SK-N-SH (cell line): ENCODE results near the gene ISL1. TPM values are rescaled to one million over a fixed set of nuclear protein-coding genes. Genes with fewer than 3 reads are reported as not detected.

ENCODE experiments used
- CTCF ChIA-PET: fragments of 300-600, 350-600 bp; formaldehyde crosslinking; extraction: SDS; loops from one replicate; lab custom pipeline; 2021; lab: Yijun Ruan, JAX
- POLR2A ChIA-PET: fragments of 350-600 bp; sonication (Branson Sonifier 250); formaldehyde crosslinking; extraction: SDS; loops from one replicate; lab custom pipeline; 2020; ENCODE audit warnings: antibody characterized with exemption, inconsistent platforms; lab: Yijun Ruan, JAX
- DNase-seq: peaks from one replicate; pipeline ENCODE4 v3.0.0; 2012
- H2AFZ ChIP-seq: fragments of 200-600 bp; sonication (generic); 2 replicates; pipeline ENCODE4 v1.8.1; 2016; ENCODE audit warnings: antibody characterized with exemption, mild to moderate bottlenecking, low read depth
- H3F3A ChIP-seq: fragments of 200-600 bp; sonication (generic); replicated peaks from 2 replicates; pipeline ENCODE3; 2016; ENCODE audit warnings: antibody characterized with exemption, mild to moderate bottlenecking; ENCODE audit not compliant: insufficient read depth
- H3K27ac ChIP-seq, 2 experiments: fragments of 200-500 bp in 1 of 2; fragments of 200-600 bp in 1 of 2; sonication (Bioruptor generic) in 1 of 2; sonication (generic), shearing (Covaris generic) in 1 of 2; 2 replicates each; pipeline versions ENCODE4 v1.5.1 to v1.6.1; 2014 to 2016; ENCODE audit warnings: low read depth in 2 of 2, inconsistent platforms in 1 of 2, low read length in 1 of 2, mild to moderate bottlenecking in 1 of 2, mixed read lengths in 1 of 2
- H3K27me3 ChIP-seq: fragments of 200-600 bp; sonication (generic), shearing (Covaris generic); 2 replicates; pipeline ENCODE4 v1.6.1; 2016; ENCODE audit warnings: mixed run types; ENCODE audit not compliant: insufficient read depth
- H3K36me3 ChIP-seq, 2 experiments: fragments of 200-500 bp in 1 of 2; fragments of 200-600 bp in 1 of 2; sonication (Bioruptor generic) in 1 of 2; sonication (generic) in 1 of 2; replicated peaks in 1 of 2; 2 replicates each; pipeline versions ENCODE3 to v1.5.1; 2014 to 2016; ENCODE audit warnings: low read length in 1 of 2, mild to moderate bottlenecking in 1 of 2; ENCODE audit not compliant: insufficient read depth in 2 of 2, control insufficient read depth in 1 of 2
- H3K4me1 ChIP-seq, 2 experiments: fragments of 200-500 bp in 1 of 2; fragments of 200-600 bp in 1 of 2; sonication (Bioruptor generic) in 1 of 2; sonication (generic), shearing (Covaris generic) in 1 of 2; 2 replicates each; pipeline versions ENCODE4 v1.5.1 to v1.6.1; 2014 to 2016; ENCODE audit warnings: low read depth in 1 of 2, low read length in 1 of 2, mixed run types in 1 of 2; ENCODE audit not compliant: insufficient read depth in 2 of 2, control insufficient read depth in 1 of 2
- H3K4me2 ChIP-seq: fragments of 200-600 bp; sonication (generic), shearing (Covaris generic); 2 replicates; pipeline ENCODE4 v1.6.1; 2017; ENCODE audit warnings: mixed run types
- H3K4me3 ChIP-seq, 2 experiments: fragments of 200-500 bp in 1 of 2; fragments of 200-600 bp in 1 of 2; sonication (Bioruptor generic) in 1 of 2; sonication (generic), shearing (Covaris generic) in 1 of 2; 2 replicates each; pipeline versions ENCODE4 v1.5.1 to v1.8.1; 2014 to 2016; ENCODE audit warnings: low read depth in 2 of 2, inconsistent platforms in 1 of 2, low read length in 1 of 2, mild to moderate bottlenecking in 1 of 2, mixed read lengths in 1 of 2, moderate library complexity in 1 of 2
- H3K79me2 ChIP-seq: fragments of 200-600 bp; sonication (generic); 2 replicates; pipeline ENCODE4 v1.8.1; 2017; ENCODE audit warnings: mild to moderate bottlenecking; ENCODE audit not compliant: insufficient read depth
- H3K9ac ChIP-seq: fragments of 200-600 bp; sonication (generic); 2 replicates; pipeline ENCODE4 v1.6.1; 2017; ENCODE audit warnings: mixed run types
- H3K9me2 ChIP-seq: fragments of 200-600 bp; sonication (generic); 2 replicates; pipeline ENCODE4 v1.6.1; 2017; ENCODE audit warnings: mixed run types
- H3K9me3 ChIP-seq: fragments of 200-600 bp; sonication (generic); 2 replicates; pipeline ENCODE4 v1.6.1; 2017; ENCODE audit warnings: mixed run types, mild to moderate bottlenecking, moderate library complexity
- H4K20me1 ChIP-seq: fragments of 200-600 bp; sonication (generic); 2 replicates; pipeline ENCODE4 v1.6.1; 2017; ENCODE audit warnings: mild to moderate bottlenecking, mixed run types; ENCODE audit not compliant: insufficient read depth
- CHD2 ChIP-seq: fragments of 150-350 bp; IDR thresholded peaks from 2 replicates; pipeline ENCODE4 v1.6.1; 2018; ENCODE audit warnings: low read length; ENCODE audit not compliant: partially characterized antibody
- ELF1 ChIP-seq: IDR thresholded peaks from 2 replicates; pipeline ENCODE4 v1.4.0; 2012
- EP300 ChIP-seq, 2 experiments: IDR thresholded peaks; 2 replicates each; pipeline versions ENCODE4 v1.4.0 to v1.6.1; 2012; ENCODE audit warnings: borderline replicate concordance in 1 of 2, low read depth in 1 of 2, low read length in 1 of 2
- EZH2phosphoT487 ChIP-seq: fragments of 200-600 bp; sonication (generic); IDR thresholded peaks from 2 replicates; pipeline ENCODE4 v1.6.1; 2017; ENCODE audit warnings: low read depth, mixed run types, mild to moderate bottlenecking, antibody characterized with exemption, moderate library complexity, borderline replicate concordance
- FOSL2 ChIP-seq: IDR thresholded peaks from 2 replicates; pipeline ENCODE4 v1.4.0; 2012; ENCODE audit warnings: low read depth, mild to moderate bottlenecking, moderate library complexity, borderline replicate concordance
- FOXJ3 ChIP-seq: sonication (generic); formaldehyde crosslinking; IDR thresholded peaks from 2 replicates; pipeline ENCODE4 v1.5.1; 2020; ENCODE audit warnings: mild to moderate bottlenecking, missing genetic modification reagents
- GATA2 ChIP-seq: sonication (generic); formaldehyde crosslinking; IDR thresholded peaks from 2 replicates; pipeline ENCODE4 v1.5.0; 2020; ENCODE audit warnings: mild to moderate bottlenecking, missing genetic modification reagents
- MXI1 ChIP-seq: IDR thresholded peaks from 2 replicates; pipeline ENCODE4 v1.6.1; 2012; ENCODE audit warnings: mild to moderate bottlenecking, low read depth, low read length, improper control_type of control experiment
- NRF1 ChIP-seq: IDR thresholded peaks from 2 replicates; pipeline ENCODE4 v1.6.1; 2012; ENCODE audit warnings: low read depth, mild to moderate bottlenecking, low read length
- RAD21 ChIP-seq: IDR thresholded peaks from 2 replicates; pipeline ENCODE4 v1.6.1; 2012; ENCODE audit warnings: mild to moderate bottlenecking, low read length
- RCOR1 ChIP-seq: fragments of 150-350 bp; IDR thresholded peaks from 2 replicates; pipeline ENCODE4 v1.6.1; 2017; ENCODE audit warnings: antibody characterized with exemption, low read length
- RFX5 ChIP-seq: IDR thresholded peaks from 2 replicates; pipeline ENCODE4 v1.6.1; 2012; ENCODE audit warnings: mild to moderate bottlenecking, improper control_type of control experiment, low read length
- SMC3 ChIP-seq: IDR thresholded peaks from 2 replicates; pipeline ENCODE4 v1.6.1; 2012; ENCODE audit warnings: low read depth, low read length, improper control_type of control experiment
- TCF12 ChIP-seq: IDR thresholded peaks from 2 replicates; pipeline ENCODE4 v1.4.0; 2012
- TEAD4 ChIP-seq: IDR thresholded peaks from 2 replicates; pipeline ENCODE4 v1.4.0; 2012; ENCODE audit warnings: mild to moderate bottlenecking, borderline replicate concordance; ENCODE audit not compliant: insufficient read depth
- WGBS: methylation state at CpG from one replicate; pipeline ENCODE4 v1.1.6; 2017; ENCODE audit warnings: low lambda C conversion rate; 5-methylcytosine and 5-hydroxymethylcytosine counted together
- polyA plus RNA-seq, 3 experiments: library from polyadenylated mRNA; depleted of rRNA; stranded (reverse); fragments of >200 nt; gene quantifications; 2 replicates each; pipeline ENCODE4 v1.2.3, GENCODE V29; 2012
- TF ChIP-seq, protein P1 (sequence below): IDR thresholded peaks from 2 replicates; pipeline ENCODE4 v1.6.1; 2012; ENCODE audit warnings: mild to moderate bottlenecking, low read depth, low read length, moderate library complexity

ISL1 gene
- polyA plus RNA-seq, 1 of the 3 experiments (the other 2 are of a cell fraction): 15.2 TPM

DNA sequence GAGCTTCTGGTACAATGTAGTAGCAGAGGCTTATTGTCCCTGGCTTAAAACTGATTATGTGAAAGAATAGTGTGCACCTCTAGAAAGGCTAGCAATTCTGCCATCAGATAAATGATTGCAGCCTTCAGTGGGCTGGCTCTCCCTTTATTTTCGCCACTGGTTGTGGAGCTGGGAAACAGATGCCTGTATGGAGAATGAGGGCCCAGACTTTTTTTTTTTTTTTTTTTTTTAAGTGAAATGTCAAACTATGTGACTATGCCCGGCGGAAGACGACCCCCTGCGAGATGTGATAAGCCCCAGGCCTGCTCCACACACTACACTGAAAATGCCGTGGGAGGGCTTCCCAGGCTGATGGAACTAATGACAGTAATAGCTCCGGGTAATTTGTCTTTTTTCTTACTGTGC, 28.7 kb downstream of the ISL1 start:
- Histone ChIP-seq H4K20me1 (no peaks in the 10 kb centered on the region), H3K4me3 (no peak overlapping the region), H3K4me1 (peaks cover 8 to 52% of the 10 kb centered on the region in 2 experiments; a peak in 2 of 4 replicates), H3K79me2 (no peaks in the 10 kb centered on the region), H2AFZ (peak overlapping the region; percentile 16; the same call in 1 of the 2 replicates), H3K9me3 (no peaks in the 10 kb centered on the region), H3K9me2 (no peaks in the 10 kb centered on the region), H3F3A (no peaks in the 10 kb centered on the region), H3K36me3 (no peaks in the 10 kb centered on the region)
- WGBS: 20% methylated on average over 7 of the region's 7 CpGs
- CTCF ChIA-PET: interaction anchor here (0.8 to 1.6 kb wide), 4 partner anchors 13 to 595 kb away, joined by 3 to 5 read pairs (median 4); no protein-coding TSS in a partner anchor
- DNase-seq: peak; percentile 63
- POLR2A ChIA-PET: interaction anchor here (0.6 to 2.1 kb wide), 11 partner anchors 12 to 579 kb away, joined by 3 to 12 read pairs (median 5); partner anchors contain the start of gene ISL1
- TF ChIP-seq MXI1: peak; percentile 52; the same call in 1 of the 2 replicates
- TF ChIP-seq EP300 (IDR thresholded peaks at IDR 0.05; ENCODE audit: borderline replicate concordance in 1 of 2, low read depth in 1 of 2, low read length in 1 of 2): peak in 1 of 2 experiments; percentile 88; a peak in 2 of 4 replicates
- no peak for TF ChIP-seq EZH2phosphoT487
- peak; percentile 90 for TF ChIP-seq RCOR1
- peak; percentile 74 for TF ChIP-seq CHD2
- no peak for TF ChIP-seq SMC3
- 0 out of 2 replicates have a peak, but pooled peaks have one; percentile 35 for TF ChIP-seq FOXJ3 (CRISPR knock-in tag)
- TF ChIP-seq ELF1: no peak
- TF ChIP-seq FOSL2: no peak
- no peak for TF ChIP-seq TEAD4
- peak; percentile 79 for TF ChIP-seq GATA2
- TF ChIP-seq RFX5: peak; percentile 35; the same call in 1 of the 2 replicates
- TF ChIP-seq RAD21: peak; percentile 17
- TF ChIP-seq TCF12: 0 out of 2 replicates have a peak, but pooled peaks have one; percentile 12
- TF ChIP-seq, all 33 proteins: peak for 9
- H3K27me3 ChIP-seq: no peaks in the 10 kb centered on the region
- H3K4me2 ChIP-seq: no peak overlapping the region
- H3K27ac ChIP-seq: peak overlapping the region in 1 of 2 experiments; percentile 99; a peak in 2 of 4 replicates
- H3K9ac ChIP-seq: no peak overlapping the region

DNA sequence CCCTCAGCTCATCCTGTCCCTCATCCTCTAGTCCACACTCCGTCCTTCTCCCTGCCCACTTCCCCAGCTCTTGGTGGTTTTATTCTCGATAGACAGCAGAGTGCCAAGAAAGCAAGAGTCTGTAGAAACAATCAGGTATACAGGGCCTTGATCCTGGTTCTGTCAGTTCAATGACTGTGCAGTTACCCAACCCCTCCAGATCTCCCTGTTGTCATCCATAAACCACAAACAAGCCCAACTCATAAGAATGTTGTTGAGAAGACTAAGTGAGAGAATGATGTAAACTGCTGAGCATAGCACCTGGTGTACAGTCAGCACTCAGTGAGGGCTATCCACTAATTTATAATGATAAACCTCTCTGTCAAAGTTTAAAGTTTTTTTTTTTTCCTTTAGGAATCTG, 31.3 kb downstream of the ISL1 start:
- ChIA-PET POLR2A (no interaction called here), CTCF (interaction anchor here (1.2 to 1.9 kb wide), 4 partner anchors 9 to 451 kb away, joined by 3 to 10 read pairs (median 3); no protein-coding TSS in a partner anchor)
- no peak overlapping the region for H3K9ac ChIP-seq
- no peak overlapping the region for H2AFZ ChIP-seq
- DNase-seq: no peak
- H3F3A ChIP-seq: no peaks in the 10 kb centered on the region
- H4K20me1 ChIP-seq: no peaks in the 10 kb centered on the region
- H3K27ac ChIP-seq: peak overlapping the region in 1 of 2 experiments; percentile 43; a peak in 2 of 4 replicates
- no peaks in the 10 kb centered on the region for H3K9me3 ChIP-seq
- H3K4me1 ChIP-seq: peaks cover 8 to 47% of the 10 kb centered on the region in 2 experiments; a peak in 2 of 4 replicates
- no peaks in the 10 kb centered on the region for H3K27me3 ChIP-seq
- H3K4me3 ChIP-seq: no peak overlapping the region
- 84% methylated on average over 2 of the region's 2 CpGs for WGBS
- no peaks in the 10 kb centered on the region for H3K36me3 ChIP-seq
- no peaks in the 10 kb centered on the region for H3K79me2 ChIP-seq
- no peaks in the 10 kb centered on the region for H3K9me2 ChIP-seq
- no peak overlapping the region for H3K4me2 ChIP-seq
- no peak for TF ChIP-seq NRF1
- TF ChIP-seq TCF12: peak; percentile 15; the same call in 1 of the 2 replicates
- no peak for TF ChIP-seq FOXJ3 (CRISPR knock-in tag)
- TF ChIP-seq, protein P1, sequence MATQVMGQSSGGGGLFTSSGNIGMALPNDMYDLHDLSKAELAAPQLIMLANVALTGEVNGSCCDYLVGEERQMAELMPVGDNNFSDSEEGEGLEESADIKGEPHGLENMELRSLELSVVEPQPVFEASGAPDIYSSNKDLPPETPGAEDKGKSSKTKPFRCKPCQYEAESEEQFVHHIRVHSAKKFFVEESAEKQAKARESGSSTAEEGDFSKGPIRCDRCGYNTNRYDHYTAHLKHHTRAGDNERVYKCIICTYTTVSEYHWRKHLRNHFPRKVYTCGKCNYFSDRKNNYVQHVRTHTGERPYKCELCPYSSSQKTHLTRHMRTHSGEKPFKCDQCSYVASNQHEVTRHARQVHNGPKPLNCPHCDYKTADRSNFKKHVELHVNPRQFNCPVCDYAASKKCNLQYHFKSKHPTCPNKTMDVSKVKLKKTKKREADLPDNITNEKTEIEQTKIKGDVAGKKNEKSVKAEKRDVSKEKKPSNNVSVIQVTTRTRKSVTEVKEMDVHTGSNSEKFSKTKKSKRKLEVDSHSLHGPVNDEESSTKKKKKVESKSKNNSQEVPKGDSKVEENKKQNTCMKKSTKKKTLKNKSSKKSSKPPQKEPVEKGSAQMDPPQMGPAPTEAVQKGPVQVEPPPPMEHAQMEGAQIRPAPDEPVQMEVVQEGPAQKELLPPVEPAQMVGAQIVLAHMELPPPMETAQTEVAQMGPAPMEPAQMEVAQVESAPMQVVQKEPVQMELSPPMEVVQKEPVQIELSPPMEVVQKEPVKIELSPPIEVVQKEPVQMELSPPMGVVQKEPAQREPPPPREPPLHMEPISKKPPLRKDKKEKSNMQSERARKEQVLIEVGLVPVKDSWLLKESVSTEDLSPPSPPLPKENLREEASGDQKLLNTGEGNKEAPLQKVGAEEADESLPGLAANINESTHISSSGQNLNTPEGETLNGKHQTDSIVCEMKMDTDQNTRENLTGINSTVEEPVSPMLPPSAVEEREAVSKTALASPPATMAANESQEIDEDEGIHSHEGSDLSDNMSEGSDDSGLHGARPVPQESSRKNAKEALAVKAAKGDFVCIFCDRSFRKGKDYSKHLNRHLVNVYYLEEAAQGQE: no peak
